Duodenal mucosa (tissue), 2 donors: ENCODE data around the gene SCN8A.
"Not testable (repeated sequence)": the region's sequence is repeated elsewhere in the genome, so short reads cannot be mapped to it uniquely, and the experiment has no call there.

Experiments used
- H3K27ac ChIP-seq: one replicate; pipeline ENCODE4 v1.7.0; 2013; ENCODE audit warnings: low read depth, low read length
- H3K27me3 ChIP-seq, 2 donors: one replicate each; pipeline ENCODE4 v1.7.0; 2013; ENCODE audit warnings: low read length in 2 of 2, control low read depth in 1 of 2; ENCODE audit not compliant: insufficient read depth in 2 of 2, control insufficient read depth in 1 of 2
- H3K36me3 ChIP-seq, 2 donors: one replicate each; pipeline ENCODE4 v1.7.0; 2013; ENCODE audit warnings: low read length in 2 of 2, control low read depth in 1 of 2; ENCODE audit not compliant: insufficient read depth in 2 of 2, control insufficient read depth in 1 of 2
- H3K4me1 ChIP-seq, 2 donors: one replicate each; pipeline ENCODE4 v1.7.0; 2013; ENCODE audit warnings: low read length in 2 of 2, control low read depth in 1 of 2; ENCODE audit not compliant: insufficient read depth in 2 of 2, control insufficient read depth in 1 of 2
- H3K4me3 ChIP-seq, 2 donors: one replicate each; pipeline ENCODE4 v1.7.0; 2013; ENCODE audit warnings: low read length in 2 of 2, low read depth in 1 of 2
- H3K9ac ChIP-seq, 2 donors: one replicate each; pipeline ENCODE4 v1.7.0; 2013; ENCODE audit warnings: low read length in 2 of 2, low read depth in 1 of 2
- H3K9me3 ChIP-seq, 2 donors: one replicate each; pipeline ENCODE4 v1.7.0; 2013; ENCODE audit warnings: low read length in 2 of 2, control low read depth in 1 of 2; ENCODE audit not compliant: control insufficient read depth in 1 of 2

SCN8A gene

GRCh38 chr12:51636581-51636980 is 45.5 kb downstream of the SCN8A start:
- H3K27me3 ChIP-seq: no peaks in the 10 kb centered on the region
- H3K36me3 ChIP-seq: no peaks in the 10 kb centered on the region
- H3K4me3 ChIP-seq: no peak overlapping the region
- no peak overlapping the region for H3K27ac ChIP-seq
- H3K9ac ChIP-seq: no peak overlapping the region
- H3K4me1 ChIP-seq: no peaks in the 10 kb centered on the region
- peaks cover 3 to 5% of the 10 kb centered on the region in 2 donors for H3K9me3 ChIP-seq

DNA sequence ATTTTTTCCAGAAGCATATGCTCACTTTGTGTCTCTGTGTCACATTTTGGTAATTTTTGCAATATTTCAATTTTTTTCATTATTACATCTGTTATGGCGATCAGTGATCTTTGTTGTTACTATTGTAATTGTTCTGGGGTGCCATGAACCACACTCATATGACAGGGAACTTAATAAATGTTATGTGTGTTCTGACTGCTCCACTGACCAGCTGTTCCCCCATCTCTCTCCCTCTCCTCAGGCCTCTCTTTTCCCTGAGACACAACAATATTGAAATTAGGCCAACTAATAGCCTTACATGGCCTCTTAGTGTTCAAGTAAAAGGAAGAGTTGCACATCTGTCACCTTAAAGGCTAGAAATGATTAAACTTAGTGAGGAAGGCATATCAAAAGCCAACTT is 46.0 kb downstream of the SCN8A start:
- H3K36me3 ChIP-seq: no peaks in the 10 kb centered on the region
- H3K27me3 ChIP-seq: no peaks in the 10 kb centered on the region
- H3K4me3 ChIP-seq: no peak overlapping the region
- H3K9ac ChIP-seq: no peak overlapping the region
- H3K9me3 ChIP-seq: peaks cover 3 to 5% of the 10 kb centered on the region in 2 donors
- no peak overlapping the region for H3K27ac ChIP-seq
- H3K4me1 ChIP-seq: no peaks in the 10 kb centered on the region

DNA sequence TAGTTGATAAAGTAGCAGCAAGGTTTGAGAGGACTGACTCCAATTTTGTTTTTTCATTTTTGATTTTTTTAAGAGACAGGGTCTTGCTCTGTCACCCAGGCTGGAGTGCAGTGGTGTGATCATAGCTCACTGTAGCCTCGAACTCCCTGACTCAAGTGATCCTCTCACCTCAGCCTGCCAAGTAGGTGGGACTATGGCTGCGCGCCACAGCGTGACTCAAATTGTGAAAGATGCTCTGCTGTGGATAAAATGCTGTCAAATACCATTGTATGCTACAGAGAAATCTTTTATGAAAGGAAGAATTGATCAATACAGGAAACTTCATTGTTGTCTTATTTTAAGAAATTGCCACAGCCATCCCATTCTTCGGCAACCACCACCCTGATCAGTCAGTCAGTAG is 48.3 kb downstream of the SCN8A start:
- H3K27me3 ChIP-seq: no peaks in the 10 kb centered on the region
- peaks cover 3 to 5% of the 10 kb centered on the region in 2 donors for H3K9me3 ChIP-seq
- no peaks in the 10 kb centered on the region for H3K4me1 ChIP-seq
- H3K27ac ChIP-seq: no peak overlapping the region
- H3K9ac ChIP-seq: no peak overlapping the region
- H3K36me3 ChIP-seq: no peaks in the 10 kb centered on the region
- no peak overlapping the region for H3K4me3 ChIP-seq

DNA sequence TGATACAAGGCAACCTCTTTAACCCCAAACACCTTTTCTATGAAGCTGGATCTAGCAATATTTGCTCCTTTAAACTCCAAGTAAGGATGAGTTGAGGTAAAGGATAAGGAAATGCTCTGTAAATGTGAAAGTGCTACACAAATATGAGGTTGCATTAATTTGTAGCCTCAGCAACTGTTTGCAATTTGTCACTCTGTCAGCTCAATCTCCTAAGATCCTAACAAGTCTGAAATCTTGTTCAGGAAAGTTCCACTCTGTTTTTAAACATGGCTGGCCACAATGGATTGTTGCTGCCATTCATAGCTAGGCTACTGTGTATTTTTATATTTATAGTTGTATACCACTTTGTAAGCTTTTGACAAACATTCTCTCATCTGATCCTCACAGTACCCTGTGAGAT is 51.3 kb downstream of the SCN8A start:
- no peak overlapping the region for H3K9ac ChIP-seq
- H3K4me3 ChIP-seq: no peak overlapping the region
- H3K27ac ChIP-seq: no peak overlapping the region
- no peaks in the 10 kb centered on the region for H3K27me3 ChIP-seq
- no peaks in the 10 kb centered on the region for H3K36me3 ChIP-seq
- H3K4me1 ChIP-seq: no peaks in the 10 kb centered on the region
- peaks cover 3 to 5% of the 10 kb centered on the region in 2 donors for H3K9me3 ChIP-seq

DNA sequence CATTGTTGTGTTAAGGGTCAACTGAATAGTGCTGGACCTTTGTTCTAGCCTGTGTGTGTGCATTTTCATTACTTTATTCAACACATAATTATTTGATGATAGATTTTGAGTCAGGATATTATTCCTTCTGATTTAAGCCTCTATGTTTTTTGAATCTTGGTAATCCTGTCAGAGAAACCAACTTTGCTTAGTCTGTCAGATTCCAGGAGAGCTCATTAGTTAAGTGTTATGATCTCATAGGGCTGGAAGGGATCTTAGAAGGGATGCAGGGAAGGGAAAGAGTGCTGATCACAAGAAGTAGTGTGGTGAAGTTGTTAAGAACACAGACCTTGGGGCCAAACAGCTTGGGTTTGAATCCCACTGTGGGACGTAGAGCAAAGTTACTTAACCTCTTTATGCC is 52.9 kb downstream of the SCN8A start:
- H3K27me3 ChIP-seq: no peaks in the 10 kb centered on the region
- no peak overlapping the region for H3K9ac ChIP-seq

GRCh38 chr12:51644691-51645090 is 53.7 kb downstream of the SCN8A start:
- H3K4me3 ChIP-seq, H3K9me3 ChIP-seq, H3K27me3 ChIP-seq, H3K36me3 ChIP-seq, H3K27ac ChIP-seq, H3K4me1 ChIP-seq, H3K9ac ChIP-seq: not testable (repeated sequence)

More for the DNA sequence above, 52.9 kb downstream of the SCN8A start:
- H3K4me3 ChIP-seq: no peak overlapping the region
- H3K9me3 ChIP-seq: no peaks in the 10 kb centered on the region
- H3K4me1 ChIP-seq: no peaks in the 10 kb centered on the region
- H3K27ac ChIP-seq: no peak overlapping the region
- no peaks in the 10 kb centered on the region for H3K36me3 ChIP-seq

DNA sequence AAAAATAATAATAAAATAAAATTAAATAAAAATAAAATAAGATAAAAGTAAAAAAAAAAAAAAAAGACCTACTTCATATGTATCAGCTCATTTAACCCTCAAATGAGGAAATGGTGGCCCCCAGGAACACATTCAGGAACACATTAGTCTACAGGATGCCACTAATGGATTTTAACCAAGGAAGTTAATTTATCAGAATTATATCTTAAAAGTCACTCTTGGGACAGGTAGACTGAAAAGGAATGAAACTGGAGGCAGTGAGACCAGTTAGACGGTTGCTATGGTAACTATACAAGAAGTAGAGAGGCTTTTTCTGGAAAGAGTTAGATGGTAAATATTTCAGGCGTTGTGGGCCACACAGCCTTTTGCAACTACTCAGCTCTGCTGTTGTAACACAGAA is 54.9 kb downstream of the SCN8A start:
- Histone ChIP-seq H3K36me3 (no peaks in the 10 kb centered on the region), H3K9me3 (no peaks in the 10 kb centered on the region), H3K4me1 (no peaks in the 10 kb centered on the region), H3K9ac (no peak overlapping the region), H3K4me3 (no peak overlapping the region), H3K27me3 (no peaks in the 10 kb centered on the region), H3K27ac (no peak overlapping the region)

- H3K4me3 ChIP-seq: no peak overlapping the region
- H3K27me3 ChIP-seq: no peaks in the 10 kb centered on the region
- H3K4me1 ChIP-seq: no peaks in the 10 kb centered on the region
- H3K9me3 ChIP-seq: no peaks in the 10 kb centered on the region
- no peaks in the 10 kb centered on the region for H3K36me3 ChIP-seq
- H3K9ac ChIP-seq: no peak overlapping the region
- H3K27ac ChIP-seq: no peak overlapping the region
Observed at GRCh38 chr12:51647647-51648046, 56.6 kb downstream of the SCN8A start.

GRCh38 chr12:51653431-51653830 is 62.4 kb downstream of the SCN8A start:
- Histone ChIP-seq H3K27me3 (no peaks in the 10 kb centered on the region), H3K4me1 (no peaks in the 10 kb centered on the region), H3K36me3 (no peaks in the 10 kb centered on the region), H3K4me3 (no peak overlapping the region), H3K9me3 (no peaks in the 10 kb centered on the region), H3K9ac (no peak overlapping the region), H3K27ac (no peak overlapping the region)

DNA sequence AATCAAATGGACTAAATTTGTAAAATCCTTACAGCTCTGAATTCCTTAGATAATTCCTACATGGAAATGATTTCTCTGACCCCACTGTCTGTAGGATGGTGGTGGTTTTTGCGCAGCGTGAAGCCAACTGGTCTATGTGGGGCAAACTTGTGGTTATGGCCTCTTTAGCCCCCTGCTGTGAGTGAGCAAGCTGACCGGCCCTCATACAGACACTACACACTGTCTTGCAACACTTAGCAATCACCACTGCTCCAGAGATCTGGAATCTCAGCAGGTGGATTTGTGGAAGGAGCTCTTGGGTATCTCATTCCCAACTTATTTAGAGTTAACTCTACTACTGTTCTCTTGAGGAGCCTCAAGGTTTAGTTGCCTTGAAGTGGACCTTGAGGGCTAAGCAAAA is 70.2 kb downstream of the SCN8A start:
- no peaks in the 10 kb centered on the region for H3K9me3 ChIP-seq
- no peak overlapping the region for H3K4me3 ChIP-seq
- H3K9ac ChIP-seq: no peak overlapping the region
- no peaks in the 10 kb centered on the region for H3K36me3 ChIP-seq
- no peaks in the 10 kb centered on the region for H3K27me3 ChIP-seq
- no peak overlapping the region for H3K27ac ChIP-seq
- no peaks in the 10 kb centered on the region for H3K4me1 ChIP-seq

- Histone ChIP-seq H3K4me3 (no peak overlapping the region), H3K27ac (no peak overlapping the region), H3K9me3 (no peaks in the 10 kb centered on the region), H3K27me3 (no peaks in the 10 kb centered on the region), H3K9ac (no peak overlapping the region), H3K36me3 (no peaks in the 10 kb centered on the region), H3K4me1 (no peaks in the 10 kb centered on the region)
Observed at GRCh38 chr12:51661836-51662235, 70.8 kb downstream of the SCN8A start.
